ENCODE data around the gene TBX5.

TBX5 gene

GRCh38 chr12:114404083-114404925 lies 1.6 kb downstream of the TBX5 start:
- no peak for DNase-seq

- DNase-seq = no peak
These were observed 2.3 kb downstream of the TBX5 start for GRCh38 chr12:114403690-114404066.

DNA sequence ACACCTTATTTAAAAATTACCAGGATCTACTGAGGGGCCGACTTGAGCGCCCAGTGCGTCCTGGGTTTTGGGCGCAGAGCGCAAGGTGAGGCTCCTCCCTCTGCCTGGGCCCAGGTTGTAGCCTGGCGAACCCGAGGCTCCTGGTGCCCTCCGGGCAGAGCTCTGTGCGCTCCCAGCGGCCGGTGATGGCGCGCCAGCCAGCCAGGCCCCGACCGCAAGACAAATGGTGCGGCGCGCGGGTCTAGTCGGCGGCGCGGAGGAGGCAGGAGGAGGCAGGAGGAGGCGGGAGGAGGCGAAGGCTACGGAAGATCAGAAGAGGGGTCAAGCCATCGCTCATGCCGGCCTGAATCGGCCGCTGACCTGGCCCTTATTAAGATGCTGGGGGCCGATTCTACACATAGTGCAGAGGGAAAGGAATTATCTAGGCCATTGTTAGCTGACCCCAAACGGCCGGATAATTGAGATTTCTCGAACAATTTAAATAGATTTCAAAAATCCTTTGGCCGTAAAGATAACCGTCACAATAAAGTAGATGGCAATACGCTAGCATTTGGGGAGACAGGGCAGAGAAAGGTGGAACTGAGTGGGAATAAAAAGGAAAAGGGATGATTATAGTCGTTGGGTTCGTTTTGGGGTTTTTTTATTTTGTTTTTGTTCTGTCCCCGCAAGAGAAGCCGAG lies 2.8 kb downstream of the TBX5 start:
- DNase-seq = no peak

GRCh38 chr12:114402084-114402717 lies 3.7 kb downstream of the TBX5 start:
- no peak for DNase-seq

GRCh38 chr12:114401328-114402083 lies 4.4 kb downstream of the TBX5 start:
- no peak for DNase-seq

GRCh38 chr12:114400925-114401324 lies 5.0 kb downstream of the TBX5 start:
- no peak for DNase-seq

- no peak for DNase-seq
These were observed 5.6 kb downstream of the TBX5 start for GRCh38 chr12:114400361-114400811.

DNA sequence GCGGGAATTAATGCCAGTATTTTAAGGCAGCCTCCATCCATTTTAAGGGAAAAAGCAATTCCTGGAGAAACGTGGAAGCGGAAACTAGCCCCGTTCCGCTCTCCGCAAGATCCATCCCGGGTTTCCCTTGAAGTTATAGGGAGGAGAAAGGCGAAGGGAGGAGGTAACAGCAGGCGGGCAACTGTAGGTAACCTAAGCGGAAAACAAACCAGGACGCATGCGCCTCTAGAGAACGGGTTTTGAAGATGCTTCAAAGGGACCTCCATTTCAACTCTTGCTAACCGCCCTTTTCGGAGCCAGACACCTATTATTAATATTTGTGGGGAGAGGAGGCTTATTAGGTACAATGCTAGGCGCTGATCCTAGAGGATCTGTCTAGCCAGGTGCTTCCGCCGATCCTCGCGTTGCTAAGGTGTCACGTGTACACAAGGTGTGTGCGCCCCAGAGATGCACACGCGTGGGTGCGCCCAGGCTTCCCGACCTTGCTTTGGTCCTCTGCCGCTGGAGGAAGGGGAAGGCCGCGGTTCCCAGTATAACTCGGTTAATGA lies 6.2 kb downstream of the TBX5 start:
- no peak for DNase-seq

- no peak for DNase-seq
These were observed 7.7 kb downstream of the TBX5 start for GRCh38 chr12:114397978-114398881.

DNA sequence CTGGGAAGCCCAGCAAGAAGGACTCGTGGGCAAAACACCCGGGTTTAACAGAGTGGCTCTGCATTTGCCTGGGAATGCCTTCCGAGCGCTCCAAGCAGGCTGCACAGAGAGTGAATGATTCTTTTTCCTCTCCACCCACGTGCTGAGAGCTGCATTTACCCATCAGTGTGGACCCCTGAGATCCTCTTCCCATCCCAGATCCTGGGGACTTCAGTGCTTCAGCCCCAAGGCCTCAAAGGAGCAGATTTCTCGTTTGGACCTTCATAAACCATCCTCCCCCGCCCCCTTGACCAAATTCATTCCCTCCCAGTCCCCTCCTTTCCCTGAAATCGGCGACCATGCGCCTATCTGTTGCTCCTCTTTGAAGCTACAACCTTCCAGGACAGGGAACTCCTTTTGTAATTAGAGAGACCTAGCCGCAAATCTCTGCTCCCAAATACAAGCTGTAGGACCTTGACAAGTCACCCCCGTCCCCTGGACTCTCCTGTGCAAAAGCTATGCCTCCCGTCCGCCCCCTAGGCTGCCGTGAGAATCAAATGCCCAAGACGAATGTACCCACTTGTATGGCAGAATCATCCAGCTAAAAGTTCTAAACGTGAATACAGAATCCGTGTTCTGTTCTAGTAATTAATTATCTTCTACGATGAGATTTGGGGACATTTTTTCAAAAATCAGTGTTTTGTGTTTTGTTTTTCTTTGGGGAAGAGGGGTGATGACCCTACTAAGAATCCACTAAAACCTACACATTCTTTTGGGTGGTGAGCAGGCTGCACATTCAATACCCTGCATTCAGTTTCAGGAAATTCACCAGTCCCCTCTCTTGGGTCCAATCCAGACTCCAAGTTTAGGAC lies 8.8 kb downstream of the TBX5 start:
- no peak for DNase-seq

DNA sequence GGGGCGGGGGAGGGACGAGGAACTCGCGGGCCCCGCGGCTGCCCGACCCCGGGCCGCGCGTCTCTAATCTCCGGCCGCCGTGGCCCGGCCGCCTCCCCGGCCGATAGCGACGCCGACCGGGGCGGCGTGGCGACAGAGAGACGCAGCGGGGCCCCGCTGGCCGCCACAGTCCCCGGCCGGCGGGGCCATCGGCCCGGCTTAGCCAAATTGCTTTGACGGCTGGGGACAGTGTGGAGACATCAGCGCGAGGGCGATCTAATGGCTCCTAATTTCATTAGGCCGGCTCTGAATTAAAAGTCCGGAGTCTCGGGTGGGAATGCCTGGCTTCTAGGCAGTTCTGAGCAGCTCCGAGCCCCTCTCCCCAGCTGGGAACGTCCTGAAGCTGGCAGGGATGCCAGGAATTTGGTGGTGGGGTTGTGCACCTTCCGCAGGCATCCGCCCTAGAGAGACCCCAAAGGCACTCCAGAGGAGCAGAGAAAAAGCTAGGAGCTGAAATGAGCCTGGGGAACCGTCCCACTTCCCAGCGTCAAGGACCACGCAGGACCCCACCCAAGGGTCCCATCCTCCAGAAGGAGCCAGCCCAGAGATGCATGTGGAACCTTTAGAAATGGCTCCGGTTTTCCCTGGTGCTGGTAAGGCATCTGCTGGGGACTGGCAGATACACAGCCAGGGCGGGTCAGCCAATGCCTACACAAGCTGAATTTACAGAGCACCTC lies 9.6 kb downstream of the TBX5 start:
- DNase-seq = no peak

- no peak for DNase-seq
These were observed 10.2 kb downstream of the TBX5 start for GRCh38 chr12:114395755-114396152.

GRCh38 chr12:114395233-114395632 lies 10.7 kb downstream of the TBX5 start:
- DNase-seq = no peak

- no peak for DNase-seq
These were observed 12.4 kb downstream of the TBX5 start for GRCh38 chr12:114393569-114393968.

GRCh38 chr12:114392909-114393308 lies 13.0 kb downstream of the TBX5 start:
- DNase-seq = no peak

- DNase-seq = no peak
These were observed 14.9 kb downstream of the TBX5 start for GRCh38 chr12:114391088-114391487.

GRCh38 chr12:114384739-114385138 lies 21.2 kb downstream of the TBX5 start:
- no peak for DNase-seq

DNA sequence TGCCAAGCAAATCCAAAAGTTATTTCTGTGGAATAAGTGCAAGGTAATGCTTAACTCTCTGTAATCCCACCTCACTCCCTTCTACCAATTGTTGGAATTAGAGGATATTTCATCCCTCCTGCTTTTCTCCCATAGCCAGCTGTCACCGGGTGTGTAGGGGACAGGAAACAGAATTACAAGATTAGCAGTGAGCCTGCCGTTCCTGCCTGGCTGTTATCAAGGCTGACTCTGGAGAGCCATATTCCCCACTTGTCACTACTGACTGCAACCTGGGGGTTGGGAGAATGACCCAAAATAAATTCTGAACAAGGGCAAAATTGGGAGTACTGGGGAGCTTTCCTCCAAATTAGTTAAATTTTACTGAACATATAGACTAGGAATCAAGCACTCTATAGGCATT lies 24.8 kb downstream of the TBX5 start:
- no peak for DNase-seq

DNA sequence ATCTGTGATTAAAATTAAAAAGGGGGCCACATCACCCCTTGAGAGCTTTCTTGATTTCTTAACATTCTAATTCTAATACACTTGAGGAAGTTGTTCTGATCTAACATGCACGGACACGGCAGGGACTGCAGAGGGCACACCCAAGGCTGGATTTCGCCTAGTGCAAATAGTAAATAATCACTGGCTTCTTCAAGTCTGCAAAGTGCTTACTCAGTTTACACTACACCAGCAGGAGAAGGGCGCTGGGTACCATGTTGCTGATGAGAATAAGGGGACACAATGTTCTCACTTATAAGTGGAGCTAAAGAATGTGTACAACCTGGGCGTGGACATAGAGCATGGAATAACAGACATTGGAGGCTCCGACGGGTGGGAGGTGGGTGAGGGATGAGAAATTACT lies 34.2 kb downstream of the TBX5 start:
- no peak for DNase-seq

- DNase-seq = peak; percentile 65
These were observed 34.7 kb downstream of the TBX5 start for GRCh38 chr12:114371250-114371649.
